CD14-positive monocyte (primary cell): ENCODE data around the gene HIVEP3. TPM values are rescaled to one million over a fixed set of nuclear protein-coding genes. Genes with fewer than 3 reads are reported as not detected.
A peak's percentile ranks its signal among the peaks of the same experiment; 100 is the strongest.

Source experiments
- DNase-seq, 3 donors: peaks; one replicate each; pipeline ENCODE4 v3.0.0-alpha.2; 2011 to 2022
- H2AFZ ChIP-seq: 2 replicates; pipeline ENCODE4 v1.6.0; 2012; ENCODE audit warnings: mild to moderate bottlenecking, low read depth, low read length, inconsistent platforms; ENCODE audit not compliant: insufficient read depth, poor library complexity, severe bottlenecking
- H3K27ac ChIP-seq, 2 donors: 1 replicate in 1 of 2; 2 replicates in 1 of 2; pipeline ENCODE4 v1.5.1; 2012 to 2013; ENCODE audit warnings: low read length in 2 of 2, control low read depth in 1 of 2, inconsistent platforms in 1 of 2, low read depth in 1 of 2, mild to moderate bottlenecking in 1 of 2
- H3K27me3 ChIP-seq, 2 donors: one replicate each; pipeline versions ENCODE4 v1.6.0 to v1.6.1; 2011 to 2013; ENCODE audit warnings: low read length in 2 of 2; ENCODE audit not compliant: control insufficient read depth in 2 of 2, insufficient read depth in 2 of 2
- H3K36me3 ChIP-seq, 2 donors: replicated peaks in 1 of 2; 1 replicate in 1 of 2; 2 replicates in 1 of 2; pipeline versions ENCODE4 v1.5.1 to v1.6.1; 2012 to 2013; ENCODE audit warnings: low read length in 2 of 2, control low read depth in 1 of 2, inconsistent platforms in 1 of 2, mild to moderate bottlenecking in 1 of 2; ENCODE audit not compliant: insufficient read depth in 2 of 2, control insufficient read depth in 1 of 2
- H3K4me1 ChIP-seq, 2 donors: 1 replicate in 1 of 2; 2 replicates in 1 of 2; pipeline versions ENCODE4 v1.5.1 to v1.6.1; 2012 to 2013; ENCODE audit warnings: low read length in 2 of 2, control low read depth in 1 of 2, inconsistent platforms in 1 of 2, mild to moderate bottlenecking in 1 of 2, moderate library complexity in 1 of 2; ENCODE audit not compliant: insufficient read depth in 2 of 2, control insufficient read depth in 1 of 2
- H3K4me2 ChIP-seq: replicated peaks from 2 replicates; pipeline ENCODE3; 2012; ENCODE audit warnings: low read length, moderate library complexity, mild to moderate bottlenecking; ENCODE audit not compliant: poor library complexity, severe bottlenecking; ENCODE audit errors: extremely low read depth
- H3K4me3 ChIP-seq, 3 experiments: fragments of 200-600 bp in 1 of 3; sonication (generic) in 1 of 3; replicated peaks in 1 of 3; 1 replicate in 2 of 3; 2 replicates in 1 of 3; pipeline ENCODE4 v1.5.1; 2011 to 2013; ENCODE audit warnings: low read length in 3 of 3, mild to moderate bottlenecking in 3 of 3, control low read depth in 2 of 3, low read depth in 2 of 3, inconsistent platforms in 1 of 3, moderate library complexity in 1 of 3
- H3K79me2 ChIP-seq: 2 replicates; pipeline ENCODE4 v1.6.0; 2012; ENCODE audit warnings: mild to moderate bottlenecking, control low read depth, inconsistent platforms, low read length, moderate library complexity; ENCODE audit not compliant: insufficient read depth
- H3K9ac ChIP-seq: 2 replicates; pipeline ENCODE4 v1.6.0; 2017; ENCODE audit warnings: low read length, mild to moderate bottlenecking; ENCODE audit not compliant: insufficient read depth, poor library complexity, severe bottlenecking
- H3K9me3 ChIP-seq, 2 donors: replicated peaks in 1 of 2; 1 replicate in 1 of 2; 2 replicates in 1 of 2; pipeline versions ENCODE4 v1.5.1 to v1.6.1; 2012 to 2013; ENCODE audit warnings: low read length in 2 of 2, control low read depth in 1 of 2; ENCODE audit not compliant: control insufficient read depth in 1 of 2, insufficient read depth in 1 of 2
- H4K20me1 ChIP-seq: 2 replicates; pipeline ENCODE4 v1.6.0; 2012; ENCODE audit warnings: mild to moderate bottlenecking, low read length, control low read depth, moderate library complexity; ENCODE audit not compliant: insufficient read depth
- H3K27ac Mint-ChIP-seq, 7 donors: one replicate each; pipeline ENCODE4 v1.8.0; 2020; ENCODE audit warnings: mild to moderate bottlenecking in 7 of 7, mixed read lengths in 7 of 7, moderate library complexity in 6 of 7, inconsistent platforms in 2 of 7
- H3K27me3 Mint-ChIP-seq, 3 donors: one replicate each; pipeline ENCODE4 v1.8.0; 2021 to 2022; ENCODE audit warnings: low read depth in 3 of 3, mild to moderate bottlenecking in 3 of 3, mixed read lengths in 3 of 3, moderate library complexity in 3 of 3, inconsistent platforms in 1 of 3
- H3K36me3 Mint-ChIP-seq, 2 donors: one replicate each; pipeline ENCODE4 v1.8.0; 2020; ENCODE audit warnings: mixed read lengths in 2 of 2, inconsistent platforms in 1 of 2, mild to moderate bottlenecking in 1 of 2
- H3K4me1 Mint-ChIP-seq: one replicate; pipeline ENCODE4 v1.8.0; 2020; ENCODE audit warnings: mild to moderate bottlenecking, mixed read lengths
- H3K4me3 Mint-ChIP-seq, 2 donors: one replicate each; pipeline ENCODE4 v1.8.0; 2020; ENCODE audit warnings: mild to moderate bottlenecking in 2 of 2, mixed read lengths in 2 of 2, moderate library complexity in 1 of 2
- H3K9me3 Mint-ChIP-seq, 7 donors: one replicate each; pipeline ENCODE4 v1.8.0; 2020 to 2022; ENCODE audit warnings: mixed read lengths in 7 of 7, mild to moderate bottlenecking in 6 of 7, moderate library complexity in 6 of 7, inconsistent platforms in 2 of 7
- CTCF ChIP-seq: fragments of 200-600 bp; IDR thresholded peaks from one replicate; pipeline ENCODE4 v1.8.0; 2022; ENCODE audit warnings: antibody characterized with exemption, mild to moderate bottlenecking
- WGBS: methylation state at CpG from one replicate; pipeline ENCODE4 v1.1.5; 2013; ENCODE audit warnings: missing lambda C conversion rate; ENCODE audit not compliant: insufficient coverage; 5-methylcytosine and 5-hydroxymethylcytosine counted together
- intact Hi-C, 2 donors: fragments of 100-400 bp; cut with micrococcal nuclease; formaldehyde crosslinking; loops; one replicate each; pipeline versions ENCODE4 v1.15.0 to v1.15.1; 2023
- polyA plus RNA-seq, 3 donors: library from polyadenylated mRNA; depleted of rRNA in 1 of 3; unstranded in 2 of 3; stranded (reverse) in 1 of 3; fragments of 300-500 nt in 2 of 3; fragments of >200 nt in 1 of 3; fragmentation: Illumina TruSeq in 2 of 3; gene quantifications; 1 replicate in 2 of 3; 2 replicates in 1 of 3; pipeline ENCODE4 v1.2.3, GENCODE V29; 2012 to 2021

The HIVEP3 gene
- polyA plus RNA-seq, 3 donors, result 1.2 to 3.7 (median 1.8) TPM

- Histone ChIP-seq H3K9me3 (no peaks in the 10 kb centered on the region), H3K79me2 (no peaks in the 10 kb centered on the region), H3K4me2 (peak overlapping the region; percentile 49), H4K20me1 (no peaks in the 10 kb centered on the region), H3K36me3 (no peaks in the 10 kb centered on the region), H3K4me3 (peak overlapping the region in 1 of 3 experiments; percentile 54), H3K27ac (peak overlapping the region; percentile 18 to 79), H2AFZ (no peak overlapping the region), H3K4me1 (peaks cover 57 to 77% of the 10 kb centered on the region in 2 donors), H3K27me3 (no peaks in the 10 kb centered on the region), H3K9ac (no peak overlapping the region)
- Mint-ChIP-seq H3K9me3 (no peaks in the 10 kb centered on the region), H3K4me1 (peaks cover 78% of the 10 kb centered on the region), H3K36me3 (peaks cover 0 to 2% of the 10 kb centered on the region in 2 donors), H3K4me3 (peak overlapping the region in 1 of 2 donors; percentile 77), H3K27me3 (no peaks in the 10 kb centered on the region), H3K27ac (peak overlapping the region; percentile 79 to 92 (median 88))
- DNase-seq, result no peak
- TF ChIP-seq CTCF, result no peak
- 98% methylated on average over 6 of the region's 6 CpGs for WGBS
- intact Hi-C loops, result loop anchor here (5.0 kb wide), 2 partner anchors 39 to 44 kb away; no protein-coding TSS in a partner anchor
Measured at GRCh38 chr1:41682845-41683625, 235.7 kb downstream of the HIVEP3 start.

DNA sequence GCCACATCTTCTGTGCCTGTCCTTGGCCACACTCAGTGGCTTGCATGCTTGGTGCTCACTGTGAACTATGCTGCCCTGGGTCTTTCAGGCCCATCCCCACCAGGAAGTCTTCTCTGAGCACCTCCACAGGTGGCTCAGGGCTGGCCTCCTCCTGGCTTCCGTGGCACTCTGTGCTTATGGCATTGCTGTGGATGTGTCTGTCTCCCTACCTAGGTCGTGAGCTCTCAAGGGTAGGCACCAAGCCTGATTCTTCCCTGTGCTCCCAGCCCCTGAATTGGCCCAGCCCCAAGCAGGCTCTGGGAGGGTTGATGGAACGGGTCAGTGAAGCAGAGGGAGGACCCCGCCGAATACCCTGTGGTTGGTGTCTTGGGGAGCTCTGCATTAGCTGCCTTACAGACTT, 236.6 kb downstream of the HIVEP3 start:
- H3K27me3 Mint-ChIP-seq, result peaks cover 0 to 3% (median 0%) of the 10 kb centered on the region in 3 donors
- H3K36me3 Mint-ChIP-seq, result peaks cover 0 to 2% of the 10 kb centered on the region in 2 donors
- H3K27me3 ChIP-seq, result no peaks in the 10 kb centered on the region
- H3K36me3 ChIP-seq, result no peaks in the 10 kb centered on the region
- no peak for DNase-seq
- H4K20me1 ChIP-seq, result no peaks in the 10 kb centered on the region
- intact Hi-C loops, result loop anchor here (5.0 kb wide), 2 partner anchors 40 to 45 kb away; no protein-coding TSS in a partner anchor
- H3K27ac ChIP-seq, result no peak overlapping the region
- no peak overlapping the region for H3K4me3 ChIP-seq
- no peak overlapping the region for H3K9ac ChIP-seq
- H3K4me1 ChIP-seq, result peaks cover 56 to 76% of the 10 kb centered on the region in 2 donors
- no peak for TF ChIP-seq CTCF
- peak overlapping the region in 3 of 7 donors; percentile 48 to 85 (median 79) for H3K27ac Mint-ChIP-seq
- no peak overlapping the region for H2AFZ ChIP-seq
- no peak overlapping the region for H3K4me2 ChIP-seq
- H3K4me3 Mint-ChIP-seq, result no peak overlapping the region
- peaks cover 73% of the 10 kb centered on the region for H3K4me1 Mint-ChIP-seq
- no peaks in the 10 kb centered on the region for H3K9me3 Mint-ChIP-seq
- no peaks in the 10 kb centered on the region for H3K9me3 ChIP-seq
- no peaks in the 10 kb centered on the region for H3K79me2 ChIP-seq
- WGBS, result 100% methylated on average over 1 of the region's 5 CpGs
